Medulla oblongata (tissue), 1 donor: ENCODE data around the gene CCDC91.

Experiments used
- DNase-seq: peaks from one replicate; pipeline ENCODE4 v3.0.0-alpha.2; 2015; ENCODE audit errors: extremely low spot score

Gene CCDC91

DNA sequence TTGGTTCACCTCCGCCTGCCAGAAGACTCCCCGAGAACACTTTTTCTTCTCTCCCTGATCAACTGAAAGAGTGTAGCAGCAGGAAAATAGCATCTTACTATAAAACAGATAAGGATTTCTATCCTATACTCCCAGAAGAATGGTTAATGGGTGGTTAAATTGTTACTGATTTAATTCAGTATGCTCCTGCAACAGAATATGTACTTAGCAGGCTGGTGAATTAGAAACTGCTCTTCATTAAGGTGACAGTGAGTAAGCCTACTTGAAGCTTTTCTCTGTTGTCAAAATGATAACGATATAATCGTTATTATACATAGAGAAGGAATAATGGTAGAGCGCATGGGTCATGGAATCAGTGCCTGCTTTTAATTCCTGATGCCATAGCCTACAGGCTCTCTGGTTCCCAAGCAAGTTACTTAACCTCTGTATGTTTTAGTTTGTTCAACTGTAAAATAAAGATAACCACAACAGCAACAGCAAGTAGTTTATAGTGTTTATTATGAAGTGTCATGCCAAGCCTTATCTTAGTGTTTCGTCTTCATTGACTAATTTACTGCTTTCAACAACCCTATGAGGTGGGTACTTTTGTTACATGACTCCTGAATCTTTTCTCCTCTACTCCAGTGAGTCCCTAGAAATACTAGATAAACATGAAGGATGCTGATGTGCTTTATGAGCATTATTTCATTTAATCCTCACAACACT lies 392.6 kb downstream of the CCDC91 start:
- no peak for DNase-seq

- no peak for DNase-seq
Measured at GRCh38 chr12:28583701-28584261, 393.5 kb downstream of the CCDC91 start.

- DNase-seq = no peak
Measured at GRCh38 chr12:28585146-28585545, 394.9 kb downstream of the CCDC91 start.

DNA sequence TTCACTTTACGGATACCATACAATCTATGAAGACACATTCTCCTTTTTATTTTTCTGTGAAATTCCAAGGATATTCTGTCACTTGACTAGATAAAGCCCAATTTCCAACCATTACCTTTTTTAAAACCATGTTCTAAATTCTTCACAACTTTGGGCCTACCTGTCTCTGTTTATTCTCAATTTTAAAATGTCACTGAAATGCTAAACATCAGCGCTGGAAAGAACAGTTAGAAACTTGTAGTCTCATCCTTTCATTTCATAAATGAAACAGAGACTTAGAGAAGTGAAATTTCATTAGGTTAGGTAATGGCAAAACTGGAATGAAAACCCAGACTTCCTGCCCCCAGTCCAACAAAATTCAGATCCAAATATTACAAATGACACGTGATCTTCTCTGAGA lies 396.2 kb downstream of the CCDC91 start:
- DNase-seq = no peak

DNA sequence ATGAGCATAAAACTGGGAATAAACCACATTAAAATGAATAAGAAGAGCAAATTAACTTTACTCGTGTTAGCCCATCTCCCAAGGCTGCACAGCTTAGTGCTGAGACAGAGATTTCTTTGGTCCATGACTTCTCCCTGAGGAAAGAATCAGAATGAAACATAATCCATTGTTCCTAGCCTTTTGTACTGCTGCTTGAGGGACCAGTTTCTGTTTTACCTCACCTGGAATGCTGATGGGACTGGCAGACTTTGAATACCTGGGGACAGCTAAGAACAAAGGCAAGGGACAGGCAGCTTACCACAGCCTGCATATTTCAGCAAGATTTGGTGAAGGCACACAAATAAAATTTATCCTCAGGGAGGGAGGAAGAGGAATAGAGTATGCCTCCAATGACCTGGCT lies 401.6 kb downstream of the CCDC91 start:
- DNase-seq = no peak
